ENCODE results near the gene GNPDA1.

- TF ChIP-seq CTCF (IDR thresholded peaks at IDR 0.05; ENCODE audit: low read depth, low read length, missing input control) (peak; percentile 86), JUND (IDR thresholded peaks at IDR 0.05) (no peak), YY1 (IDR thresholded peaks at IDR 0.05) (peak; percentile 90), ATF3 (IDR thresholded peaks at IDR 0.05) (no peak), SP1 (IDR thresholded peaks at IDR 0.05) (no peak), TAF1 (conservative IDR thresholded peaks at IDR 0.05) (peak; percentile 56), EGR1 (IDR thresholded peaks at IDR 0.05; ENCODE audit: low read depth in 2 of 2) (no peak)
Observed at GRCh38 chr5:141968914-141969608, 43.8 kb downstream of the GNPDA1 start, which contains the start of gene RNF14.
